Caki2 (cell line): ENCODE data around the gene WWOX. TPM values are rescaled to one million over a fixed set of nuclear protein-coding genes. Genes with fewer than 3 reads are reported as not detected.

ENCODE experiments used
- total RNA-seq: library from RNA; depleted of rRNA; stranded (reverse); fragments of >200 nt; shearing (Covaris generic); gene quantifications from 2 replicates; pipeline ENCODE4 v1.2.3, GENCODE V29; 2014; ENCODE audit warnings: low replicate concordance; rRNA removed

The WWOX gene
- total RNA-seq, 1 experiment from 2014 or later, result 15.1 TPM

Other genes starting within 250 kb of the WWOX start
- not detected in 2 replicates for gene CLEC3A, start 77.1 kb upstream of the WWOX start, total RNA-seq